Measurements from ENCODE around the gene ABCC1.

The ABCC1 gene

GRCh38 chr16:15983898-15984297, 34.5 kb downstream of the ABCC1 start:
- no peak for DNase-seq (ENCODE audit: low read depth)
- TF ChIP-seq CTCF (conservative IDR thresholded peaks at IDR 0.05; ENCODE audit: low read length): no peak
- H3K4me3 ChIP-seq (ENCODE audit: low read length): no peak overlapping the region

- DNase-seq (ENCODE audit: low read depth): no peak
- no peak overlapping the region for H3K4me3 ChIP-seq (ENCODE audit: low read length)
- TF ChIP-seq CTCF (conservative IDR thresholded peaks at IDR 0.05; ENCODE audit: low read length): no peak
These were observed 35.7 kb downstream of the ABCC1 start for GRCh38 chr16:15985144-15985543.

- no peak overlapping the region for H3K4me3 ChIP-seq (ENCODE audit: low read length)
- no peak for TF ChIP-seq CTCF (conservative IDR thresholded peaks at IDR 0.05; ENCODE audit: low read length)
- no peak for DNase-seq (ENCODE audit: low read depth)
These were observed 36.8 kb downstream of the ABCC1 start for GRCh38 chr16:15986261-15986660.

- TF ChIP-seq CTCF (conservative IDR thresholded peaks at IDR 0.05; ENCODE audit: low read length): no peak
- no peak for DNase-seq (ENCODE audit: low read depth)
- H3K4me3 ChIP-seq (ENCODE audit: low read length): no peak overlapping the region
These were observed 39.0 kb downstream of the ABCC1 start for GRCh38 chr16:15988268-15989013.

- no peak overlapping the region for H3K4me3 ChIP-seq (ENCODE audit: low read length)
- TF ChIP-seq CTCF (conservative IDR thresholded peaks at IDR 0.05; ENCODE audit: low read length): no peak
- DNase-seq (ENCODE audit: low read depth): no peak
These were observed 41.5 kb downstream of the ABCC1 start for GRCh38 chr16:15990902-15991301.

GRCh38 chr16:15993128-15993527, 43.7 kb downstream of the ABCC1 start:
- DNase-seq (ENCODE audit: low read depth): no peak
- no peak overlapping the region for H3K4me3 ChIP-seq (ENCODE audit: low read length)
- no peak for TF ChIP-seq CTCF (conservative IDR thresholded peaks at IDR 0.05; ENCODE audit: low read length)

- H3K4me3 ChIP-seq (ENCODE audit: low read length): no peak overlapping the region
- no peak for TF ChIP-seq CTCF (conservative IDR thresholded peaks at IDR 0.05; ENCODE audit: low read length)
- DNase-seq (ENCODE audit: low read depth): no peak
These were observed 44.1 kb downstream of the ABCC1 start for GRCh38 chr16:15993541-15993940.

Measured in AG10803 (cell line).